HG02970 (cell line): ENCODE data around the gene ADAMTSL1.

Source experiments
- ATAC-seq: cut with Tn5 transposase; IDR thresholded peaks from one replicate; pipeline ENCODE4 v1.9.1; 2021; ENCODE audit warnings: mild to moderate bottlenecking, moderate library complexity, moderate number of reproducible peaks; ENCODE audit not compliant: unreplicated experiment, low FRiP score

Gene ADAMTSL1

DNA sequence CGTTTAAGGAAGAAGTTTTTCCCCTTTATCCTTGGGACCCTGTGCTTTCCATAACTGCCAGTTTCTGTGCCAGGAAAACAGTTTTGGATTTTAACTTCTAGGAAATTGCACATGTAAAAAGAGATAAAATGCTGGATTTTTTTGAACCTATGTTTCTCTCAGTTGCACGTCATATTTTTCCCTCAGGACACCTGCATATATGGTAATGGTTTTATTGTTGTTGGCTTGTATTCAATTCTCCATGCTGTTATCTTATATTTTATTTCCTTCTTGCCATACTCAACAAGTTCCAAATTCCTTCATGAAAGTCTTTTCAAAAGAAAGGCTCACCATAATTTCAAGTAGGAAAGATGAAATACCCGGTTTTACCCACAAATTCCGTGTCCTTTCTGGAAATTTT is 7.9 kb upstream of the ADAMTSL1 start:
- ATAC-seq = no peak

GRCh38 chr9:18467696-18468095 is 6.3 kb upstream of the ADAMTSL1 start:
- no peak for ATAC-seq

GRCh38 chr9:18472435-18472834 is 1.5 kb upstream of the ADAMTSL1 start:
- ATAC-seq = no peak

DNA sequence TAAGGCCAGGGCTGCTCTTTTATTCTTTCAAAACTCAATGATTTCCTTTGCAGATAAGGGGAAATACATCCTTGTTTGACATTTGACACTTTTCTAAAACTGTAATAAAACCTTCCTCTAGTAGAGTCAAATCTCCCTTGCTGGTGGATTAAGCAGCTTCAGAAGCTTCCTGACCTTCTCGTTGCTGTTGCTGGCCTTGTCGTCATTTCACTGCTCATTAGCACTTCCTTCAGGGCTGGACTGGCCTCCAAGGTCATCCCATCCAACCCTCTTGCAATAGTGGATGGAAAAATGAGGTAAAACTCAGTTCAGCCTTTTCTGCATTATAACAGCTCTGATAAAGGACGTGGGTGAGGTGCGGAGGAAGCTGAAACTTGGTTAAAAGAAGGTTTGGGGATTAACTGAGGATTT is 1.1 kb upstream of the ADAMTSL1 start:
- no peak for ATAC-seq

DNA sequence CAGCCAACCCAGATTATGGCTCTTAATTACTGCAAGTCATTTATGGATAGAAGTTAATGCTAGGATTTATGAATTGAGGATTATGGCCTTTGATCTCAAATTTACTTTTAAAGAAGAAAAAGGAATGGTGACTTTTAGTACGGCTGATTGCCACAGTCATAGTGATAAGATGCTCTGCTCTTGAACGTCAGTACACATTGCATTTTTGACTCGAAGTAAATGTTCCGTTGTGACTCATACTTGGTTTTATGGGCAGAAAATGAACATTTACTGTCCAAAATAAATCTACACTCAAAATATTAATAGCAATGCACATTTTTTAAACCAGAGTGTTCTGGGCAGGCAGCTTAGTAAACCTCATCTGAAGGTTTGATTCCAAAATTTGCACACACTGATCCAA is 830 bp downstream of the ADAMTSL1 start:
- no peak for ATAC-seq

DNA sequence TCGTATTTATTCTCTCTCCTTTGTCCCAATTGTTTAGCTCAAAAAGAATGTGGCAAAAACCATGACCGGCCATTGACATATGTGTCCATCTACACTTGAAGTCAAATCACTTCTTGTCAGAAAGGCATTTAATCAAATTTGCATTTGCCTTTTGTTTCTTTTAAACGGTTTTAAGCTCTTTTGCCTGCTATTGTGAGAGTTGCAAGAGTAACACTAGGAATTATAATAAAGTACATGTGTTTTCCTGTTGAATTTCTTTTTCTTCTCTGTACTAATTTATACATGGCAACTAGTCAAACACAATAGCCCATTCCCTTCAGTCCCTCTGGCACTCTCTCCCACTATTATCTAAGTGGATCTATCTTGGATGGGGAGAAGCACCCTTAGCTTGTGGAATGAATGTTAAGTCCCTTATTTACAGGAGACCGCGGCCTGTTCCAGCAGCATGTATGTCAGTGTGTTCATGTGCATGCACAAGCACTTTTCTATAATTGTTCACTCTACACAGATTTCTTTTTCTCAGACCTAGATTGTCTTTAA is 3.2 kb downstream of the ADAMTSL1 start:
- ATAC-seq = no peak

DNA sequence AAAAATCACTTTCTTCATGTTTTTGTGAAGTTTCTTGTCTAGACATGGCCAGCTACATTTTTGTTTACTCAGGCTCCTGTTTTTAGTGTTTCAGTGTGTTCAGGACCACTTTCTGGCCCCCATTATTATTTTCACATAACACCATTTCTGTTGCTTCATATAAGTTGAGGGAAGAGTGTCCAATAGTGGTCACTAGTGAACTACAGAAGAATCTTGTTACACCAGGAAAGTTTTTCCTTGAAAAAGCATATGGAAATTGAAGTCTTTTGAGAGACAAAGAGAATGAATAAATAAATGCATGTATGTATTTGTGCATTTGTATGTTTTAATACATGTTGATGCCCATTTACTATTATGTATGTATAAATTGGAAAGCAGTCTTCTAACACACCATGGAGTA is 3.8 kb downstream of the ADAMTSL1 start:
- ATAC-seq = no peak

DNA sequence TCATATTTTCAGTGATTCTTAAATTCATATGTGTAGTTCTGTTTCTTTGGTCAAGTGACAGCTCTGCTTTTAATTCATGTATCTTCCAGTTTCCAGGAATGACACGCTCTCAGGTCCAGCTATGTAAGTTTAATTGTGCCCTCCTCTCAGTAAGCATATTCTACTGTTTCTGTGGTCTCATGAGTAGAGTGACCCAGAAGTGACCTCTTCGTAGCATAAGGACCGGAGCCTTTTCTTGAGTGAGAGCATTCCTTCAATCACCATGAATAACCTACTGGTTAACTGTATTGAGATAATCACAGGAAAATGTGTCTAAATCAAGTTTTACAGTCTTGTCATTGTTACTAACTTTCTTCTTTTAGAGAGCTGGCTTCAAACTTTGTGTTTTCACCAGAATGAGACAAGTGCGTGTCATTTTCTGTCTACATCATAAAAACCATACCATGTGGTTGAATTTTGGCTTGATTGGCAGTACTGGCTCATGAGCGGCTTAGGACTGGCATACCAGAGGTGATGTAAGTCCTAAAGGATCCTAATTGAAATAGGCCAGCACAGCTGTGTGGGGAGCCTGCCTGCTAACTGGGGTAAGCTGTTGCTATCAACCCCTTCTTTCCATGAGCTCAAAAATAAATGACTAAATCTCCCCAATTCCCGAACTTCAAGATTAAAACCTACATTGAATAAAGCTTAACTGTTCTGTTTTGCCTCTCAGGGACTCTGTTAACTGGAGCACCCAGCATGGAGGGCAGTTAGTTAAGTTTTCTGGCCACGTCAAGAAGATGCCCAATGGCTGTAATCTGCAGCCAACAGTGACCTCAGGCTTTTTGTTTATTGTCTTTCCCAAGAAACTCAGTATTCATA is 4.8 kb downstream of the ADAMTSL1 start:
- ATAC-seq = no peak

- no peak for ATAC-seq
These were observed 5.5 kb downstream of the ADAMTSL1 start for GRCh38 chr9:18479405-18479804.

GRCh38 chr9:18480662-18481093 is 6.7 kb downstream of the ADAMTSL1 start:
- ATAC-seq = no peak

- no peak for ATAC-seq
These were observed 8.4 kb downstream of the ADAMTSL1 start for GRCh38 chr9:18482371-18482770.

DNA sequence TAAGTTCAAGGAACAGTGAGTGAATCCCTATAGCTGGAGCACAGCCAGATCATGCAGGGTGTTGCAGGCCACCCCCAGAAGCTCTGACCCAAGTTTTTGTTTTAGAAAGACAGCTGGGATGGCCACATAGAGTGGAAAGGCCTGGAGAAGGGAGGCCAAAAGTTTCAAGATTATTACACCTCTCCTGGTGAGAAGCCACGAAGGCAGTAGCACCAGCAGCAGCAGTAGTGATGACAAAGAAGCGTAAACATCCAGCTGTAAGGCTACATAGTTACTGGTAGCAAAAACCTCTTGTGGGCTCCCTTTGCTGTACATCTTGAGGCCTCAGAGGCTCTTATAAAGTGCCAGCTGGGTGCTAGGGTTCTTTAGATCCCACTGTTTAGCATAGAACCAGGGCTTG is 11.8 kb downstream of the ADAMTSL1 start:
- ATAC-seq = no peak

DNA sequence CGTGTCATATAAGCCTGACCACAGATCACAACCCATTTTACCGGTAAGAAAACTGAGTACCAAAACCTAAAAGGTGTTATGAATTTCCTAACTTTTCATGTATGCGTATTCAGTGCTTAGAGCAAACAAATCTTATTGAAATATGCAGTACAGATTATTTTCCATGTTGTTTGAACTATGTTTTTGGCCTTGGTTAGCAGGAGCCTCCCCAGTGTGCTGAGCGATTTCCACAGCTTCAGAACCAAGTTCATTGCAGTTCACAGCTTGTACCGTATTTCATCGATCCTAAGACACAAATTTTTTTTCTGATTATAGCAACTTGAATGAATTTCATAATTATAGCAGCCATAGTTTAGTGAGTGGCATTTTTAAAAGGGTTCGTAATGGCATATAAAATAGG is 13.7 kb downstream of the ADAMTSL1 start:
- no peak for ATAC-seq

- ATAC-seq = no peak
These were observed 14.9 kb downstream of the ADAMTSL1 start for GRCh38 chr9:18488886-18489285.

DNA sequence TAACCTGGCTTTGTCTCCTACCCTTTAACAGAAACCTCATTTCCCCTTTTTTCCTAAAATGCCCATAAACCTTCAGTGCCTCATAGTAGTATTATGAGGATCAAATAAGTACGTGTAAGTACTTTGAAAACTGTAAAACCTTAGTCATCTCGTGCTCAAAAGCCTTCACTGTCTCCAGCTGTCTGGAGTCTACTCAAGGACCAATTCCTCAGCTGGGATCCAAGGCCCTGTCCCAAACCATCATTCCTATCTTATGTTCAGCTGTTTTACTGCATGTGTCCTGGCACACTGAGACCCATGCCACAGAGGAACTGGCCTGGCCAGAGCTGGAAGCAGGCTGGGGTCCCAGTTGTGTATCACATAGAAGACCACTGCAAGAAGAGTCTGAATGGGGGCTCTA is 15.9 kb downstream of the ADAMTSL1 start:
- ATAC-seq = no peak

- ATAC-seq = no peak
These were observed 16.9 kb downstream of the ADAMTSL1 start for GRCh38 chr9:18490641-18491370.

GRCh38 chr9:18492612-18493011 is 18.7 kb downstream of the ADAMTSL1 start:
- ATAC-seq = no peak

GRCh38 chr9:18493451-18493993 is 19.6 kb downstream of the ADAMTSL1 start:
- ATAC-seq = no peak

DNA sequence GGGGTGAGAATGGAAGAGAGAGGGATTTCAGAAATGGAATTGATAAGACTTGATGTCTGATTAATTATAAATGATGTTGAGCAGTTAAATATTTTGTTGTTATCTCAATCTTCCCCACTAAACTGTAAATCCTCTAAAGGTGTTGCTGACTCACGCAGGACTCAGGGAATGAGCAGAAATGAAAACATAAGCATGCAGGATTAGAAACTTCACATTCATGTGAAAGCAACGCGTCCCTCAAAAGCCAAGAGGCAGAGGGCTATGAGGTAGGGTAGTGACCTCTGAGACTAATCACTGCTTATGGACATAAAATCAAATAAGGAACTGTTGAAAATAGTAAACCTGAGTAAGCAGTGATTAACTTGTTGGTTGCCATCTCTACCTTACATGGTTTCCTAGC is 21.1 kb downstream of the ADAMTSL1 start:
- ATAC-seq = no peak

DNA sequence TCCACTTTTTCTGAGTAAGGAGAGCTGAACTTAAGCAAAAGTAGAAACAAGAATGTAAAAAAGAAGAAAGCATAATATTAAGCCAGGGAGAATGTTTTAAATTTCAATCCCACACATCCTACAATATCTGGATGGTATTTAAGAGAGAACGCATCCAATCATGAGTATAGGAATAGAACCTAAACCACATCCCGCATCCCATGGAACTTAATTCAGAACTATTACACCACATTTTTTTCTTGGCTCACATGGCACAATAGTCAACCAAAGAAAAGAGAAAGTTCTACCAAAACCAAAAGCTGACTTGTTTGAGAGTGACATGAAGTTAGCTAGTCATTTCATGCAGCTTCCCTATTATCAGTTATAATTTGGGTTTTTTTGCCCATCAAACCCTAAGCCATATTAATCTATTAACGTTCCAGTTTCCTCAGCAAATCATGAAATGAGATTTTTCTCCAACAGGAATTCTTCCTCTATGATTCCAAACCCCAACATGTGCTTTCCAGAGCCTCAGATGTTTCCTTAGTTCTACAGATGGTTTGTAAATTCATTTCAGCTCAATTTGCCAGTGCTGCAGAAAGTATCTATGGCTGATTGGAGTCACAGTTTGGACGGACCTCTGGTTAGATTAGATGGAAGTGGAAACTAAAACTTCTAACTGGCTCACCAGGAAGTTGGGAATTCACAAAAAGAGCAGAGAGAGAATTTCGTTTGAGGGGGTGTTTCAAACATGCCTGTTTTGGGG is 22.5 kb downstream of the ADAMTSL1 start:
- no peak for ATAC-seq

GRCh38 chr9:18499062-18499461 is 25.1 kb downstream of the ADAMTSL1 start:
- ATAC-seq = no peak
